NCI-H2107 (cell line): ENCODE measurements around the gene GRID2IP.
A peak's percentile ranks its signal among the peaks of the same experiment; 100 is the strongest.

Experiments used
- DNase-seq: peaks from one replicate; lab custom pipeline; 2025; lab: John Stamatoyannopoulos, UW

Gene GRID2IP

GRCh38 chr7:6447581-6448199 lies 103.6 kb downstream of the GRID2IP start, which contains the start of gene DAGLB:
DAGLB (minus strand) TSS chr7:6447954; CDS start chr7:6447842, 112 bp downstream.
- peak; percentile 97 for DNase-seq
